ENCODE measurements around the gene PHB1. TPM values are rescaled to one million over a fixed set of nuclear protein-coding genes. Genes with fewer than 3 reads are reported as not detected.

PHB1 gene
- total RNA-seq, 1 experiment from 2014 or later, result 641 TPM

- H3K4me1 ChIP-seq (ENCODE audit: insufficient read depth, low read length), result no peaks in the 10 kb centered on the region
- no peaks in the 10 kb centered on the region for H3K79me2 ChIP-seq (ENCODE audit: low read length)
- no peak overlapping the region for H3K27ac ChIP-seq (ENCODE audit: low read length)
- H3K9me3 ChIP-seq (ENCODE audit: low read length), result no peaks in the 10 kb centered on the region
- no peaks in the 10 kb centered on the region for H3K9me2 ChIP-seq (replicated peaks; ENCODE audit: low read length)
- H3F3A ChIP-seq (ENCODE audit: low read length, unreplicated experiment), result no peaks in the 10 kb centered on the region
- CTCF ChIA-PET, result no interaction called here
- no peak overlapping the region for H3K9ac ChIP-seq (ENCODE audit: low read length)
- no peaks in the 10 kb centered on the region for H3K27me3 ChIP-seq (ENCODE audit: low read length)
- no peak overlapping the region for H3K4me2 ChIP-seq (ENCODE audit: low read length)
- ATAC-seq (no peak), DNase-seq (no peak)
- H4K20me1 ChIP-seq (ENCODE audit: low read length), result no peaks in the 10 kb centered on the region
- POLR2A ChIA-PET (ENCODE audit: unreplicated experiment), result no interaction called here
- H3K36me3 ChIP-seq (ENCODE audit: low read depth, low read length), result no peaks in the 10 kb centered on the region
- no peak overlapping the region for H3K4me3 ChIP-seq (ENCODE audit: low read length)
- TF ChIP-seq, protein P1, sequence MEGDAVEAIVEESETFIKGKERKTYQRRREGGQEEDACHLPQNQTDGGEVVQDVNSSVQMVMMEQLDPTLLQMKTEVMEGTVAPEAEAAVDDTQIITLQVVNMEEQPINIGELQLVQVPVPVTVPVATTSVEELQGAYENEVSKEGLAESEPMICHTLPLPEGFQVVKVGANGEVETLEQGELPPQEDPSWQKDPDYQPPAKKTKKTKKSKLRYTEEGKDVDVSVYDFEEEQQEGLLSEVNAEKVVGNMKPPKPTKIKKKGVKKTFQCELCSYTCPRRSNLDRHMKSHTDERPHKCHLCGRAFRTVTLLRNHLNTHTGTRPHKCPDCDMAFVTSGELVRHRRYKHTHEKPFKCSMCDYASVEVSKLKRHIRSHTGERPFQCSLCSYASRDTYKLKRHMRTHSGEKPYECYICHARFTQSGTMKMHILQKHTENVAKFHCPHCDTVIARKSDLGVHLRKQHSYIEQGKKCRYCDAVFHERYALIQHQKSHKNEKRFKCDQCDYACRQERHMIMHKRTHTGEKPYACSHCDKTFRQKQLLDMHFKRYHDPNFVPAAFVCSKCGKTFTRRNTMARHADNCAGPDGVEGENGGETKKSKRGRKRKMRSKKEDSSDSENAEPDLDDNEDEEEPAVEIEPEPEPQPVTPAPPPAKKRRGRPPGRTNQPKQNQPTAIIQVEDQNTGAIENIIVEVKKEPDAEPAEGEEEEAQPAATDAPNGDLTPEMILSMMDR (conservative IDR thresholded peaks at IDR 0.05; ENCODE audit: low read depth, low read length), result no peak
- TF ChIP-seq EZH2phosphoT487 (IDR thresholded peaks at IDR 0.05; ENCODE audit: borderline replicate concordance, low read length) (no peak), EZH2 (IDR thresholded peaks at IDR 0.05; ENCODE audit: low read length, unreplicated experiment) (no peak)
- no TSS peak for BruUV-seq (replicated peaks)
- no peak overlapping the region for H2AFZ ChIP-seq (ENCODE audit: low read length)
- intact Hi-C loops (cut with micrococcal nuclease), result no loop called here
Observed at GRCh38 chr17:49375544-49375943, 39.1 kb downstream of the PHB1 start.

- TF ChIP-seq, protein P1 (conservative IDR thresholded peaks at IDR 0.05; ENCODE audit: low read depth, low read length), result no peak
- TF ChIP-seq EZH2phosphoT487 (IDR thresholded peaks at IDR 0.05; ENCODE audit: borderline replicate concordance, low read length) (no peak), EZH2 (IDR thresholded peaks at IDR 0.05; ENCODE audit: low read length, unreplicated experiment) (no peak)
- POLR2A ChIA-PET (ENCODE audit: unreplicated experiment), result no interaction called here
- H3K9me3 ChIP-seq (ENCODE audit: low read length), result no peaks in the 10 kb centered on the region
- ATAC-seq (no peak), DNase-seq (no peak)
- no peak overlapping the region for H2AFZ ChIP-seq (ENCODE audit: low read length)
- no peaks in the 10 kb centered on the region for H3K79me2 ChIP-seq (ENCODE audit: low read length)
- no peak overlapping the region for H3K4me2 ChIP-seq (ENCODE audit: low read length)
- H3F3A ChIP-seq (ENCODE audit: low read length, unreplicated experiment), result no peaks in the 10 kb centered on the region
- H3K4me3 ChIP-seq (ENCODE audit: low read length), result no peak overlapping the region
- H3K36me3 ChIP-seq (ENCODE audit: low read depth, low read length), result no peaks in the 10 kb centered on the region
- CTCF ChIA-PET, result no interaction called here
- intact Hi-C loops (cut with micrococcal nuclease), result no loop called here
- no peaks in the 10 kb centered on the region for H4K20me1 ChIP-seq (ENCODE audit: low read length)
- H3K27ac ChIP-seq (ENCODE audit: low read length), result no peak overlapping the region
- H3K27me3 ChIP-seq (ENCODE audit: low read length), result no peaks in the 10 kb centered on the region
- H3K4me1 ChIP-seq (ENCODE audit: insufficient read depth, low read length), result no peaks in the 10 kb centered on the region
- H3K9ac ChIP-seq (ENCODE audit: low read length), result no peak overlapping the region
- H3K9me2 ChIP-seq (replicated peaks; ENCODE audit: low read length), result no peaks in the 10 kb centered on the region
- no TSS peak for BruUV-seq (replicated peaks)
Observed at GRCh38 chr17:49373115-49373514, 41.6 kb downstream of the PHB1 start.

GRCh38 chr17:49372425-49372824 lies 42.3 kb downstream of the PHB1 start:
- H3K9me3 ChIP-seq (ENCODE audit: low read length), result no peaks in the 10 kb centered on the region
- CTCF ChIA-PET, result no interaction called here

More at GRCh38 chr17:49372425-49372824, 42.3 kb downstream of the PHB1 start:
- ATAC-seq, result no peak
- no peaks in the 10 kb centered on the region for H3K4me1 ChIP-seq (ENCODE audit: insufficient read depth, low read length)
- H3K4me3 ChIP-seq (ENCODE audit: low read length), result no peak overlapping the region
- H3K9me2 ChIP-seq (replicated peaks; ENCODE audit: low read length), result no peaks in the 10 kb centered on the region
- H3K27ac ChIP-seq (ENCODE audit: low read length), result no peak overlapping the region
- H3K4me2 ChIP-seq (ENCODE audit: low read length), result no peak overlapping the region
- H3F3A ChIP-seq (ENCODE audit: low read length, unreplicated experiment), result no peaks in the 10 kb centered on the region
- no peaks in the 10 kb centered on the region for H4K20me1 ChIP-seq (ENCODE audit: low read length)
- H2AFZ ChIP-seq (ENCODE audit: low read length), result no peak overlapping the region
- BruUV-seq (replicated peaks), result no TSS peak
- no peaks in the 10 kb centered on the region for H3K36me3 ChIP-seq (ENCODE audit: low read depth, low read length)
- no peak for DNase-seq
- TF ChIP-seq EZH2 (IDR thresholded peaks at IDR 0.05; ENCODE audit: low read length, unreplicated experiment) (no peak), EZH2phosphoT487 (IDR thresholded peaks at IDR 0.05; ENCODE audit: borderline replicate concordance, low read length) (no peak)
- TF ChIP-seq, protein P1 (conservative IDR thresholded peaks at IDR 0.05; ENCODE audit: low read depth, low read length), result no peak
- POLR2A ChIA-PET (ENCODE audit: unreplicated experiment), result no interaction called here
- no peaks in the 10 kb centered on the region for H3K79me2 ChIP-seq (ENCODE audit: low read length)
- intact Hi-C loops (cut with micrococcal nuclease), result no loop called here
- H3K27me3 ChIP-seq (ENCODE audit: low read length), result no peaks in the 10 kb centered on the region
- no peak overlapping the region for H3K9ac ChIP-seq (ENCODE audit: low read length)
